Spleen (tissue), 7 donors: ENCODE measurements around the gene JAZF1.

Experiments used
- CTCF ChIP-seq, 11 experiments: fragments of 200-600 bp in 7 of 11; fragments of 450-650 bp in 4 of 11; sonication (generic) in 4 of 11; IDR thresholded peaks in 8 of 11; conservative IDR thresholded peaks in 3 of 11; 1 replicate in 7 of 11; 2 replicates in 4 of 11; pipeline versions ENCODE4 v1.4.0 to v1.8.0; 2016 to 2021; ENCODE audit warnings: antibody characterized with exemption in 11 of 11, inconsistent platforms in 4 of 11, mild to moderate bottlenecking in 1 of 11
- POLR2A ChIP-seq, 3 donors: fragments of 450-650 bp; IDR thresholded peaks; one replicate each; pipeline ENCODE4 v1.5.1; 2017; ENCODE audit warnings: antibody characterized with exemption in 3 of 3, mild to moderate bottlenecking in 1 of 3
- POLR2AphosphoS5 ChIP-seq, 3 donors: sonication (generic); formaldehyde crosslinking; IDR thresholded peaks; one replicate each; pipeline ENCODE4 v1.5.1; 2017; ENCODE audit warnings: antibody characterized with exemption in 3 of 3
- donor health status: DM: no; HTN: no; CAD: no; lungs with moderate emphysema.
- donor health status: DM: no; HTN: no; CAD: no.
- donor health status: DM: no; HTN: no; CAD: no.

GRCh38 chr7:27895551-27895950 lies 285.0 kb downstream of the JAZF1 start:
- TF ChIP-seq CTCF (IDR thresholded peaks at IDR 0.05 in 8 of 11, conservative IDR thresholded peaks at IDR 0.05 in 3 of 11): no peak
- TF ChIP-seq POLR2AphosphoS5 (IDR thresholded peaks at IDR 0.05): no peak
- no peak for TF ChIP-seq POLR2A (IDR thresholded peaks at IDR 0.05)
